Activated CD4-positive, alpha-beta T cell treated with anti-CD3 and anti-CD28 coated beads for 36 hours (primary cell): ENCODE results near the gene FLG. TPM values are rescaled to one million over a fixed set of nuclear protein-coding genes. Genes with fewer than 3 reads are reported as not detected.

Experiments
- ATAC-seq: fragments of 200-7000 bp; cut with Tn5 transposase; one replicate; pipeline ENCODE4 v1.10.0; 2021; ENCODE audit warnings: mild to moderate bottlenecking, moderate library complexity
- CTCF ChIA-PET: fragments of 350-600 bp; sonication (Branson Sonifier 250); formaldehyde crosslinking; loops from one replicate; lab custom pipeline; 2021; ENCODE audit warnings: antibody characterized with exemption; lab: Charles Lee
- POLR2A ChIA-PET: fragments of 350-600 bp; sonication (Branson Sonifier 250); formaldehyde crosslinking; loops from one replicate; lab custom pipeline; 2021; ENCODE audit warnings: antibody characterized with exemption, inconsistent platforms; lab: Charles Lee
- DNase-seq: peaks from one replicate; pipeline ENCODE4 v3.0.0-alpha.2; 2020
- H3K27ac Mint-ChIP-seq: one replicate; pipeline ENCODE4 v1.8.0; 2021; ENCODE audit warnings: mixed read lengths
- H3K27me3 Mint-ChIP-seq: one replicate; pipeline ENCODE4 v1.8.0; 2021; ENCODE audit warnings: mixed read lengths
- H3K36me3 Mint-ChIP-seq: one replicate; pipeline ENCODE4 v1.8.0; 2021; ENCODE audit warnings: low read depth, mixed read lengths
- H3K4me1 Mint-ChIP-seq: one replicate; pipeline ENCODE4 v1.8.0; 2021; ENCODE audit warnings: mixed read lengths
- H3K4me3 Mint-ChIP-seq: one replicate; pipeline ENCODE4 v1.8.0; 2021; ENCODE audit warnings: mild to moderate bottlenecking, moderate library complexity, mixed read lengths
- H3K9me3 Mint-ChIP-seq: one replicate; pipeline ENCODE4 v1.8.0; 2021; ENCODE audit warnings: low read depth, mixed read lengths
- intact Hi-C, 2 experiments: fragments of 100-400 bp; cut with DNase I in 1 of 2; cut with micrococcal nuclease in 1 of 2; formaldehyde crosslinking; loops; one replicate each; pipeline versions ENCODE4 v1.14.2 to v1.15.1; 2022 to 2024; cut with DNase I, micrococcal nuclease
- total RNA-seq, 2 experiments: library from RNA; stranded (reverse); gene quantifications; one replicate each; pipeline ENCODE4 v1.2.3, GENCODE V29; 2021

The FLG gene
- total RNA-seq, result not detected

DNA sequence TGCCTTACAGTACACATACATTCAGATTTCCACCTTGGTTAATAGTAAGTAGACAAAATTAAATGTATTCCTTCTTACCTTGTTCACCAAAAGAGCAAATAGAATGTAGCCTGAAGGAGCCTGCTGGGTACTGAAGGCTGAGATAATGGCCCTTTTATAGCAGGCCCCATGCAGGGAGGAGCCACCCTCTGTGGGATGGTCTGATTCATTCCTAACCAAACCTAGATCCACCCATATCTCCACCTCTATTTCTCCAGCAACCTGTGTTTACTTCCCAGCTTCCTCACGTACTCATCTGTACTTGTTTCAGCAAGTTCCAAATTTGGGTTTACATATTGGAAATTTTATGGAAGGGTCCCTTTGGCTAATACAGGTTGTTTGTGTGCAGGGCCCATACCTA, at the start of gene FLG:
Gene FLG (minus strand): TSS at position 129 of the 400 bp plus-strand sequence. CDS start 9,783 bp downstream, outside the sequence.
- H3K36me3 Mint-ChIP-seq, result no peaks in the 10 kb centered on the region
- no peaks in the 10 kb centered on the region for H3K4me1 Mint-ChIP-seq
- DNase-seq, result no peak
- no peak within 1 kb of the TSS for H3K27ac Mint-ChIP-seq
- intact Hi-C loops, result no loop called here
- no peak for ATAC-seq
- no peaks in the 10 kb centered on the region for H3K9me3 Mint-ChIP-seq
- ChIA-PET CTCF (interaction anchor here (0.6 to 0.7 kb wide), 2 partner anchors 502 to 1089 kb away, joined by 3 read pairs; no protein-coding TSS in a partner anchor), POLR2A (no interaction called here)
- no peak within 1 kb of the TSS for H3K4me3 Mint-ChIP-seq
- peaks cover 4% of the 10 kb centered on the region for H3K27me3 Mint-ChIP-seq

DNA sequence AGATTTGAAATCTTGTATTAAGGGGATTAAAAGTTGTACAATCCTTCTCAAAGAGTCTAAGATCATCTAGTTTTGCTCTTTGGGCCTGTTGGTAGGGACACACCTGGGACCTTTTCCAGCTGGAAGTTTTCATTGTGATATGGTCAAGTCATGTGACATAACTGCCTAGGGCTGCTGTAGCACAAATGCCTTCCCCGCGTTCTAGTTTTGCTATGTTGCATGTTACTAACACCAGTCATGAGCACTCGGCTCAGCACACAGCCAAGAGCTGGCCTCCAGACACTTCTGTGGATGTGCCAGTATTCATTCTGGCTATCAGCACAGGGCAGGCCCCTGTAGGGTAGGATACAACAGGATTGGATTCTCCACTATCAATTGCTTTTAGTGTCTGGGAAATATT, 49.4 kb upstream of the FLG start:
- ChIA-PET POLR2A (no interaction called here), CTCF (no interaction called here)
- ATAC-seq (no peak), DNase-seq (no peak)
- peaks cover 2% of the 10 kb centered on the region for H3K9me3 Mint-ChIP-seq
- H3K27me3 Mint-ChIP-seq, result peaks cover 9% of the 10 kb centered on the region
- H3K27ac Mint-ChIP-seq, result no peak overlapping the region
- H3K4me3 Mint-ChIP-seq, result no peak overlapping the region
- intact Hi-C loops, result no loop called here
- H3K4me1 Mint-ChIP-seq, result no peaks in the 10 kb centered on the region
- H3K36me3 Mint-ChIP-seq, result no peaks in the 10 kb centered on the region

DNA sequence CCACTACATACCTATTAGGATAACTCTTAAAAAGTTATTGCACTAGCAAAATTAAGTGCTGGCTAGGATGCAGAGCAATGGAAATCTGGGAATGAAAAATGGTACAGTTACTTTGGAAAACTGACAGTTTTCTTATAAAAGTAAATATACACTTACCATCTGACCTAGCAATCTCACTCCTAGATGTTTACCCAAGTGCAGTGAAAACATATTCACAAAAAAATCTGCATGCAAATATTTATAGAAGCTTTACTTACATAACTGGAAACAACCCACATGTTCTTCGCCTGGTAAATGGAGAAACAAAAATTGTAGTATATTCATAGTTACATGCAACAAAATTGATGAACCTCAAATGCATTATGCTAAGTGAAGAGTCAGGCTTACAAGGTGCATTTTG, 47.6 kb upstream of the FLG start:
- peaks cover 7% of the 10 kb centered on the region for H3K9me3 Mint-ChIP-seq
- H3K4me3 Mint-ChIP-seq, result no peak overlapping the region
- intact Hi-C loops, result no loop called here
- H3K27me3 Mint-ChIP-seq, result peaks cover 8% of the 10 kb centered on the region
- DNase-seq (no peak), ATAC-seq (no peak)
- H3K27ac Mint-ChIP-seq, result no peak overlapping the region
- H3K4me1 Mint-ChIP-seq, result no peaks in the 10 kb centered on the region
- ChIA-PET POLR2A (no interaction called here), CTCF (no interaction called here)
- H3K36me3 Mint-ChIP-seq, result no peaks in the 10 kb centered on the region

DNA sequence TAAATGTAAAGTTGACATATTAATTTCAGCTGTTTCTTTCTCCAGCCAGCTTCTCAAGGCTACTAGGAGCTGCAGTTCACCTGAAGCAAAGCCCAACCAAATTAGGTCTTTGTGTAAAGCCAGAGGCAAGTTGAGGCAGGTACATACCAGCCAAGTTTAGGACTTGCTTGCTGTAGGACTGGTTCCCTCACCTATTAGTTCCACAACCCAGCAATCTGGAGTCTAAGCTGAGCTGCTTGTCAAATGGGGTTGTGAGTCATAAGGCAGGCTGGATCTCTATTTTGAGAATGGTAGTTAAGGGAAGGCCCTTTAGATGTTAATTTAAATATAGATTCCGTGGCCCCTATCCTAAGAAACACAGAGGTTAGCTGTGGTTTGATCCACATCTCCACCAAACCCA, 42.4 kb upstream of the FLG start:
- Mint-ChIP-seq H3K4me1 (no peaks in the 10 kb centered on the region), H3K9me3 (peaks cover 7% of the 10 kb centered on the region), H3K4me3 (no peak overlapping the region), H3K27me3 (peaks cover 6% of the 10 kb centered on the region), H3K36me3 (no peaks in the 10 kb centered on the region), H3K27ac (no peak overlapping the region)
- ATAC-seq (no peak), DNase-seq (no peak)
- ChIA-PET POLR2A (no interaction called here), CTCF (no interaction called here)
- intact Hi-C loops, result no loop called here

DNA sequence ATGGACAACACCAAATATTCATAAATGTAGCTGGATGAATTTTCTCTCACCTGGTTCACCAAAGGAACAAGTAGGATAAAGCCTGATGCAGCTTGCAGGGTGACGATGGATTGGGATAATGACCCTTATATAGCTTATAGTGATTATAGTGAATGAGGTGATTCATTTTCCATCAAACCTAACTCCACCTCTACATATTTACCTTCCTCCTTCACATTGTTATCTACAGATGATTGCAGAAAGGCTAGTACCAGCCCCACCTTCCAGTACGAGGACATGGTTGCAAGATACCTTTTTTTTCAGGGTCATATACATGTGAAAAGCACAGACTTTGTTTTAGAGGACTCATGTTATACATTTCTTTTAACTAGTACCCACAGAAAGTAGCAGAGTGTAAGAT, 34.9 kb upstream of the FLG start, which contains the start of gene FLG2:
Gene FLG2 (minus strand): TSS at position 101 of the 400 bp plus-strand sequence. CDS start 1,122 bp downstream, outside the sequence.
- no peak for DNase-seq
- Mint-ChIP-seq H3K9me3 (no peaks in the 10 kb centered on the region), H3K4me3 (no peak within 1 kb of the TSS), H3K4me1 (no peaks in the 10 kb centered on the region), H3K27ac (no peak within 1 kb of the TSS), H3K27me3 (peaks cover 2% of the 10 kb centered on the region), H3K36me3 (no peaks in the 10 kb centered on the region)
- no peak for ATAC-seq
- ChIA-PET CTCF (interaction anchor here (0.6 to 1.4 kb wide), 4 partner anchors 12 to 99 kb away, joined by 3 to 5 read pairs (median 3); no protein-coding TSS in a partner anchor), POLR2A (no interaction called here)
- intact Hi-C loops, result no loop called here

DNA sequence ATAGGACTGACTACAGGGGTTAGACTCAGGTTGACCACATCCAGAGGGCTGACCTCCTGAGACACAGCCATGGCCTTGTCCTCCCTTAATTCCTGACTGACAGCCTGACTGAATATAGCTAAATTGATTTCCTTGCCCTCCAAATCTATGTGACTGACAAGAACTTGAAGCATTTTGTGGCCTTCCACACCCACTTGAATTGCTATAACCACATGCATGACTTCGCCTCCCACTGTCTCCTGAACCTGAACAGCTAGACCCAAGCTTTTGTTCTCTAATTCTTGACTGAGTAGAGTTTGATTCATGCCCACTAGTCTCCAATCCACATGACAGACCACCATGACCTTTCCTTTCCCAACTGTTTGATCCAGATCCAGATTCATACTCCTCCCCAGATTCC, 31.7 kb upstream of the FLG start:
- ChIA-PET CTCF (interaction anchor here (1.4 kb wide), 1 partner anchor 9 kb away, joined by 5 read pairs; no protein-coding TSS in a partner anchor), POLR2A (no interaction called here)
- intact Hi-C loops, result no loop called here
- H3K4me3 Mint-ChIP-seq, result no peak overlapping the region
- H3K9me3 Mint-ChIP-seq, result no peaks in the 10 kb centered on the region
- H3K27ac Mint-ChIP-seq, result no peak overlapping the region
- no peak for DNase-seq
- H3K27me3 Mint-ChIP-seq, result peaks cover 2% of the 10 kb centered on the region
- no peak for ATAC-seq
- H3K36me3 Mint-ChIP-seq, result no peaks in the 10 kb centered on the region
- H3K4me1 Mint-ChIP-seq, result no peaks in the 10 kb centered on the region

DNA sequence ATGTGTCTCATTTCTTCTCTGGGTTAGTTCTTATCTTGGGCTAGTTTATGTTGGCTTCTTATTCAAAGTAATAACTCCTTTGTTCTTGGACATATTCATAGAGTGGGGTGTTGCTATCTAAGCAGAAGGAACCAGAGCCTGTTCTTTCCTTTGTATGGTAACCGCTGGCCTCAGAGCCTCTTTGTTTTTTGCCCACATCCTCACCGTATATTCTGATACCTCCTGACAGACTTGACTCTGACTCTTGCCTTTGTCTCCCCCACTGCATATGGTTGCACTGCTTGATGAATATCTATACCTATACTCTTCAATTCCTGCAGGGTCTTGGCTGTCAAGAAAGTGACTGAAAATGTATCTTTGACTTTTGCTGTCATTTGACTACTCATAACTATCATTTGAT, 24.6 kb upstream of the FLG start:
- ChIA-PET POLR2A (no interaction called here), CTCF (no interaction called here)
- DNase-seq (no peak), ATAC-seq (no peak)
- Mint-ChIP-seq H3K9me3 (no peaks in the 10 kb centered on the region), H3K36me3 (no peaks in the 10 kb centered on the region), H3K27me3 (peaks cover 10% of the 10 kb centered on the region), H3K27ac (no peak overlapping the region), H3K4me1 (peaks cover 3% of the 10 kb centered on the region), H3K4me3 (no peak overlapping the region)
- intact Hi-C loops, result loop anchor here (2.0 to 5.0 kb wide), 4 partner anchors 91 to 297 kb away; no protein-coding TSS in a partner anchor

DNA sequence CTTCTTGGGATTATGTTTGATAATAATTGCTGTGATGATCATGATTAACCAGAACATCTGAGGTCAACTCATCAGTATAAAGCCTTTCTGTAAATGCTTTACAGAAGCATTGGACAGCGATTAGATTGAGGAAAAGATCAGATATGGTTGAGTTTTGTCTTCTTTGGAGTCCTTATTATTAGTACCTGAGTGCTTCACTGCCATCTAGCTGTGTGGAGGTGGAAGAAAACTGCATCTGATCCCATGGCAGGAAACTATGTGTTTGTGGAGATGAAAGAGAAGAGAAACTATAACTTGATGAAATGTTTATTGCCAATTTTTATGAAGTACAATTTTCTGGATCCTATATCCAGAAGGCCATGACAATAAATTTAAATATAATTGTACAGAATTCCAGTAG, 23.4 kb upstream of the FLG start:
- CTCF ChIA-PET, result interaction anchor here (0.8 to 2.5 kb wide), 10 partner anchors 13 to 199 kb away, joined by 3 to 30 read pairs (median 4); no protein-coding TSS in a partner anchor
- H3K9me3 Mint-ChIP-seq, result no peaks in the 10 kb centered on the region

DNA sequence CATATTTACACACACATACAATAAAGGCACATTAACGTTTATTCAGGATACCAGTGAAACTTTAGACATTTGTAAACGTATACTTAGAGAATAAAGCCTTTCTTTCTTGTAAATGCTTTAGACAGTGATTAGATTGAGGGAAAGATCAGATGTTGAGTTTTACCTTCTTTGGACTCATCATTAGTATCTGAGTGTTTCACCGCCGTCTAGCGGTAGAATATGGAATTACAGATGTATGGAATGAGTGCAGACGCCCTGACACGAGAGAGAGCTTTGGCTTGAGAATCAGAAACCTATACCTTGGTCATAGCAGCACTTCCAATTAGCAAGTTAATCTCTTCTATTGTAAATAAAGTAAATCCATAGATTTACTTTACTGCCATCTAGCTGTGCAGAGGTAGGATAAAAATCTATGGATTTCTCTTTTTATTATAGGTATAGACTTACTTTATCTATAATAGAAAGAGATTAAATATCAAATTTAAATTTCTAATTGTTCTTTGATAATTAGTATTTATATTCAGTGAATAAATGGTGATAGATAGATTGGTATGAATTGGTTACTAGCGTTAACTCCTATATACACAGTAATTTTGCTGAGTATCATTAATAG, 22.2 kb upstream of the FLG start:
- Mint-ChIP-seq H3K4me3 (no peak overlapping the region), H3K36me3 (no peaks in the 10 kb centered on the region), H3K4me1 (peaks cover 7% of the 10 kb centered on the region), H3K27ac (no peak overlapping the region), H3K9me3 (no peaks in the 10 kb centered on the region), H3K27me3 (peaks cover 22% of the 10 kb centered on the region)
- ChIA-PET POLR2A (no interaction called here), CTCF (interaction anchor here (0.7 to 2.5 kb wide), 19 partner anchors 10 to 236 kb away, joined by 3 to 30 read pairs (median 4); partner anchors contain the start of gene FLG2)
- intact Hi-C loops, result loop anchor here (1.0 to 5.0 kb wide), 5 partner anchors 111 to 295 kb away; no protein-coding TSS in a partner anchor
- DNase-seq, result peak; percentile 60
- peak; percentile 73 for ATAC-seq

More for the DNA sequence above, 23.4 kb upstream of the FLG start:
- Mint-ChIP-seq H3K27me3 (peaks cover 18% of the 10 kb centered on the region), H3K27ac (no peak overlapping the region), H3K4me1 (peaks cover 7% of the 10 kb centered on the region), H3K4me3 (no peak overlapping the region), H3K36me3 (no peaks in the 10 kb centered on the region)
- POLR2A ChIA-PET, result no interaction called here
- ATAC-seq (no peak), DNase-seq (peak; percentile 8)
- intact Hi-C loops, result loop anchor here (2.0 to 5.0 kb wide), 4 partner anchors 92 to 296 kb away; no protein-coding TSS in a partner anchor

DNA sequence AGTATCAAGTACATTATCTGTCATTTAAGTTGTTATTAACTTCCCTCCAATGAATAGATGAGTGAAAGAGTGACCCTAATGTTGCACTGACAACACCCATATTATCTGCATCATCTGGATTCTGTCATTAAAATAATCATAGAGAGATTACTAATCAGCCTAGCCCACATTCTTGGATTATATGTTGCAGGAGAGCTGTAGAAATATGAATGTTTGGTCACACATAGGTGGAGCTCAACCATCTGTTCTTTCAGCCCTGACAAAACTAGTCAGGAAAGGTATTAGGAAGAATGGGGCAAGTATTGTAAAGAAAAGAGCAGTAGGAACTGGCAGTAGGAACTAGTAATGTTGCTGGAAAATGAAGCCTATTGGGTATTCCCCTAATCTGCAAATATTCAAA, 19.4 kb upstream of the FLG start:
- POLR2A ChIA-PET, result no interaction called here
- CTCF ChIA-PET, result interaction anchor here (0.8 to 3.1 kb wide), 3 partner anchors 97 to 158 kb away, joined by 3 to 10 read pairs (median 3); no protein-coding TSS in a partner anchor
- H3K4me3 Mint-ChIP-seq, result no peak overlapping the region
- H3K4me1 Mint-ChIP-seq, result peaks cover 7% of the 10 kb centered on the region
- H3K9me3 Mint-ChIP-seq, result no peaks in the 10 kb centered on the region
- intact Hi-C loops, result no loop called here
- DNase-seq, result no peak
- peaks cover 26% of the 10 kb centered on the region for H3K27me3 Mint-ChIP-seq
- no peaks in the 10 kb centered on the region for H3K36me3 Mint-ChIP-seq
- H3K27ac Mint-ChIP-seq, result no peak overlapping the region
- ATAC-seq, result no peak

DNA sequence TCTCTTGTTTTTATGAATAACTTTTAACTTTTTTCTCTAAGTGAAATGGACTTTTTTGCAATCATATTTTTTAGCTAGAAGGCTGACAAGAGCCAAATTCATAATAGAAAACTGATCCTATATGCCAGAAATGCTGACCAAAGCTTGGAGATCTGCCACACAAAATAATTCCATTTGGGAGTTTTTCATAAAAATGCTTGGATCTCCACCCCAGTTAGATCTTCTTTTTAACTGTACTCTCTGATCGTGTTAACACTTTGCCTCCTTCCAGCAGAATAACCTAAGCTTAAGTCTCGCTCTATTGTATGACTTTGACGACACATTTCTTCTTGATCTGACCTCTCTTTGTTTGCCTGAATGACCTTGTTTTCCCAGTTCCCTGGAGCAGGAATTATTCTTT, 18.0 kb upstream of the FLG start:
- intact Hi-C loops, result no loop called here
- Mint-ChIP-seq H3K9me3 (no peaks in the 10 kb centered on the region), H3K4me3 (no peak overlapping the region), H3K36me3 (no peaks in the 10 kb centered on the region), H3K27me3 (peaks cover 28% of the 10 kb centered on the region), H3K27ac (no peak overlapping the region), H3K4me1 (peaks cover 7% of the 10 kb centered on the region)
- POLR2A ChIA-PET, result no interaction called here
- CTCF ChIA-PET, result interaction anchor here (0.8 to 3.1 kb wide), 7 partner anchors 9 to 160 kb away, joined by 3 to 10 read pairs (median 3); partner anchors contain the start of gene FLG2
- ATAC-seq, result no peak
- DNase-seq, result no peak

DNA sequence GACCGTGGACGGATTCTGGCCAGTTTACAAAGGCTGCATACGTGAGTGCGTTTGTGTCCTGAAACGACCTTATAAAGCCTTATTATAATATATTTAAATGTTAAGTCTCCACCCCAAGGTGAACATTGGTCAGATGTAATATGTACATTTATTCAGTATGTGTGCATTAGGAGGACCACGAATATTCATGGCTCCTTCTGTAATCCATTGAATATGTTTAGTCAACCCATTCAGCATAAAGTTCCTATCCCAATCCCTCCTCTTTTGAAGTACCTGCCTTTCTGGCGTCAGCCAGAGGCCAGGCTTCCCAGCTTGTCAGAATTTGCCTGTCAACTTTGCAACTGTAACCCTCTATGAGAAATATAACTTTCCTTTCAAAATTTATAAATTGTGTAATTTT, 10.4 kb upstream of the FLG start:
- ChIA-PET POLR2A (no interaction called here), CTCF (interaction anchor here (3.6 kb wide), 1 partner anchor 13 kb away, joined by 13 read pairs; no protein-coding TSS in a partner anchor)
- Mint-ChIP-seq H3K9me3 (no peaks in the 10 kb centered on the region), H3K27me3 (peaks cover 19% of the 10 kb centered on the region), H3K27ac (no peak overlapping the region), H3K4me1 (no peaks in the 10 kb centered on the region), H3K4me3 (no peak overlapping the region), H3K36me3 (no peaks in the 10 kb centered on the region)
- ATAC-seq (no peak), DNase-seq (no peak)
- intact Hi-C loops, result no loop called here
